ENCODE measurements around the gene RAPGEF1.
"Not testable (repeated sequence)": the region's sequence is repeated elsewhere in the genome, so short reads cannot be mapped to it uniquely, and the experiment has no call there.

RAPGEF1 gene

GRCh38 chr9:131727795-131728545 is 11.9 kb downstream of the RAPGEF1 start:
- DNase-seq (ENCODE audit: low spot score): no peak

DNA sequence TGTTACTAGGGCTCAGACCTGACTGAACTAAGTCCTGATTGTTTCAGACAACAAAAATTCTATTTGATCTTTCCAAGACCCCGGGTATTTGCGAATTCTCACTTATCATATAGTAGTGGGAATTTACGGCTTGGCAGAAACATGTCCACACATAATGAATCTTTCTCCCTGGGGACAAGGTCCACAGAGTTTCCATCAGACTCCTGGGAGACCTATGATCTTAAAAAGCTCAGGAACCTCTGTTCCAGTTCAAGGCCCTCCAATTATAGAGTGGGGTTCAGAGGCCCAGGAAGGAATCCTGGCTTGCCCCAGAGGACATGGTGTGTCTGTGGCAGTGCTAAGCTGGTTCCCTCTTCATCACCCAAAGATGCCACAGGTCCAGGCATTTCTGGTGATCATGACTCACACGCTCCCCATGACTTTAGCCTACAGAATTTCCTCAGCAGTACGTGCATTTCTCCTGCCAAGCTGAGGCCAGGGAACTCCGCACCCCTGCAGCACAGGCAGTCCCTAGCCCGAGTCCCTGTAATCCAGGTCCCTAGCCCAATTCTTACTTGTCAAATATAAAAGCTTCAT is 12.6 kb downstream of the RAPGEF1 start:
- peak; percentile 53 for DNase-seq (ENCODE audit: low spot score)

- DNase-seq (ENCODE audit: low spot score): no peak
Measured at GRCh38 chr9:131724683-131725082, 15.2 kb downstream of the RAPGEF1 start.

GRCh38 chr9:131723632-131724031 is 16.2 kb downstream of the RAPGEF1 start:
- DNase-seq (ENCODE audit: low spot score): no peak

DNA sequence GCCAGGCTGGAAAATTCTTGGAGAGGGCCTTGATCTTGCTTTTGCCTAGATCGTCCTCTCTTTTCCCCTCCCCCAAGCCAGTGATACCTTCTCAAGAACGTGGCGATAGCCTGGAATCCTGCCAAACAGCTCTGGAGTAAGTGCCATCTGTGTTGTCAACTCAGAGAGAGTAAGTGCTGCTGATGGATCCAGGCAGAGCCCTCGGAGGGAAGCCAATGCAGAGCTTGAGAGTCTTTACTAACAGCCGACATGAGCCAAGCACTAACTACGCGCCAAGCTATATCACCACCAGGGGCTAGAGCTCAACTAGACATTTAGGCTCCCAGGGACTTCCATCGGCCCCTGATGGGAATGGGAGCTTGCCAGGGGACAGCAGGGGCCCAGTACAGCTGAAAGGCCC is 17.6 kb downstream of the RAPGEF1 start:
- DNase-seq (ENCODE audit: low spot score): no peak

- DNase-seq (ENCODE audit: low spot score): no peak
Measured at GRCh38 chr9:131721076-131721475, 18.8 kb downstream of the RAPGEF1 start.

DNA sequence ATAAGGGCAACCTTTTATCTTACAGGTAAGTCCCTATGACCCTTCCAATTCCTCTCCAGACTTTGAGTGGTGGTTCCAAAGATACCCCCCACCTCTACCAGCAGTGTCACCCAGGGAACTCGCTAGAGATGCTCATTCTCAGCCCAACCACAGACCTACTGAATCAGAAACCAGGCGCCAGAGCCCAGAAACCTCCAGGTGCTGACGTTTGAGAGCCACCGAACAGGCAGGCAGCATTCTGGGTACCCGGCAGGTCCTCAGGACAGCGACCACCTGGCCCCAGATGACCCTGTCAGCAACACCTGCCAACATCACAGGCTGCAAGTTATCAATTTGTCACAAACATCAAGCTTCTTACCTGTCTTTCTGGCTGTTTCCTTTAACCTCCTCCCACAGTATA is 19.5 kb downstream of the RAPGEF1 start:
- DNase-seq (ENCODE audit: low spot score): no peak

- no peak for DNase-seq (ENCODE audit: low spot score)
Measured at GRCh38 chr9:131719262-131719908, 20.5 kb downstream of the RAPGEF1 start.

- DNase-seq (ENCODE audit: low spot score): no peak
Measured at GRCh38 chr9:131717719-131718460, 22.0 kb downstream of the RAPGEF1 start.

DNA sequence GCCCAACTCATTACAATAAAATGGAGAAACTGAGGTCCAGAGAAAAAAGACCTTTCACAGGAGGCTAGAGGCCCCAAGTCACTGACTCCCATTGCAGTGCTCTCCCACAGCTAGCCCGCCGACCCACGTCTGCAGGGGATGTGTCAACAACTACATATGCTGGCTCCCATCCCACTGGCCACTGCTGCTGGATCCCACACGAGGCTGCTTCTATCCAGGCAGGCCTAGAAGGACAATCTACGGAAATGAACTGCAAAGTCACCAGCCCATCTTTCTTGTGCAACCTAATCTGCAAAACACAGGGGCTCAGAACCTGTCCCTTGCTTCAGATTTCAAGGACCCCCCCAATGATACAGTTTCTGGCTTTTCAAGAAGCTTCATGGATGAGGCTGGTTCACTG is 24.0 kb downstream of the RAPGEF1 start:
- no peak for DNase-seq (ENCODE audit: low spot score)

- no peak for DNase-seq (ENCODE audit: low spot score)
Measured at GRCh38 chr9:131714821-131715220, 25.1 kb downstream of the RAPGEF1 start.

DNA sequence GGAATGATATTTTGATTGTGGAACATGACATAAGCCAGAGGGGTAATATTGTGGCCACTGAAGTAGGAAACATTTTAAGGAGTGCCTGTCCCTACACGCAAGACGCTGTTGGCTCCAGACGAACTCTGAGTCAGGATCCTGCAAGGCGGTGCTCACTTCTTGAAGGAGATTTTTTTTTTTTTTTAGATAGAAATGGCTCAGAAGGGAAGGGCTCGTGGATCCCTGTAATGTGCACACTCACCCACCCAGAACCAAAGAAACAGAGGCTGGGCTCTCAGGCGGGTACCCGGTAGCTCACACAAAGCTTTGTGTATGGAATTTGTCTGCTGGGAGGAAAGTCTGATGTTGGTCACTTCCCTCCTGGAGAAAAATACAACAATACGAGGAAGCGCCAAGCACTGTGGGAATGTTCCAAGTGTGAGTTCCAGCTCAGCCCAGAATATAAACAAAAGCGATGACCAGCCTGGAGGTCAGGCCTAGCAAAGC is 25.7 kb downstream of the RAPGEF1 start:
- peak; percentile 93 for DNase-seq (ENCODE audit: low spot score)

GRCh38 chr9:131713016-131713415 is 26.9 kb downstream of the RAPGEF1 start:
- DNase-seq (ENCODE audit: low spot score): no peak

DNA sequence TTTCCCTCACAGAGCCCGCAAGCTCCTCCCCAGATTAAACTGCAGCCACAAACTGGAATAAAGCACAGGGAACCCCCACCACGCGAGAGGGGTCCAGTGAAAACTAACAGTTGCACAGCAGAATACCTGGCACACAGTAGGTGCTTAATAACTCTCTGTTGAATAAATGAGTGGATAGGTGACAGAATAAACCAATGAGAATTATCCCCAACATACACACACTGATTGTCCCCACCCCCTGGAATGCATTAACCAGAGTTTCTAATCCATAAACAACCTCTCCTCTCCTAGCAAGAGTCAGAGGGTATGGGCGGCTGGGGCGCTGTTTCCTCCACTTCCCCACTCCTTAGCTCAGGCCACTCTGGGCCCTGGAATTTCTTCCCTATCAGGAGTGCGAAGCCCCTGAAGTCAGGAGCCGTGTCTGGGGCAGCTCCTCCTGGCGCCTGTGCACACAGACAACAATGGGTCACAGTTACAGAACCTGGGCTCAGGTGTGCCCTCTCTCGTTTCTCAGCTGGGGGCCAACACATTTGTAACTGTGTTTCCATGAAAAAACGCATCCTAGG is 27.6 kb downstream of the RAPGEF1 start:
- no peak for DNase-seq (ENCODE audit: low spot score)

DNA sequence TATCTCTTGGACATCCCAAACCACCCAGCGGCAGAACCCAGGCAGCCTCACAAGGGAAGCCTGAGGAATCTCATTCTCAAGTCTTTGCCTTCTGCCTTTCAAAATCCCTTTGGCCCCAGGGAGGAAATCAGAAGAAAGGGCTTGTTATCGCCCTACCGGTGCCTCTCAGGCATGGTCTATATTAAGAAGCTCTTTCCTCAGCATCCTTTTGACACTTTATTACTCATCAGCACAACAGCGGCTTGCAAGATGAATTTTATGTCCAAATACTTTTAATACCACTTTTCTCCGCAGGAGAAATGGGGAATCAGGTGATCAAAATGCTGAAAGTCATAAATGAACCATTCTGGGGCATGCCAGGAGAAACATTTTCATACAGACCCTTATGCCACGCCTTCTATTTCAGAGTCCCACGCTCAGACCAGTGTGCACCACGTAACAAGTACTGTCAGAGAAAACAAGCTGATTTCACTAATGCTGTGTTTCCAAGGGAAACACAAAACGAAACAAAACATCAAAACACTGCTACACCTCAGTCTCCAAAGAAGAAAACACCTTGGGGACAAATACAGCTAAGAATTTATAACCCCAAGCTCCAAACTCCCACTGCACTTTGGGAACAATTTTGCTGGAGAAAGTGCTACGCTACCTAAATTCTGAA is 30.0 kb downstream of the RAPGEF1 start:
- peak; percentile 33 for DNase-seq (ENCODE audit: low spot score)

DNA sequence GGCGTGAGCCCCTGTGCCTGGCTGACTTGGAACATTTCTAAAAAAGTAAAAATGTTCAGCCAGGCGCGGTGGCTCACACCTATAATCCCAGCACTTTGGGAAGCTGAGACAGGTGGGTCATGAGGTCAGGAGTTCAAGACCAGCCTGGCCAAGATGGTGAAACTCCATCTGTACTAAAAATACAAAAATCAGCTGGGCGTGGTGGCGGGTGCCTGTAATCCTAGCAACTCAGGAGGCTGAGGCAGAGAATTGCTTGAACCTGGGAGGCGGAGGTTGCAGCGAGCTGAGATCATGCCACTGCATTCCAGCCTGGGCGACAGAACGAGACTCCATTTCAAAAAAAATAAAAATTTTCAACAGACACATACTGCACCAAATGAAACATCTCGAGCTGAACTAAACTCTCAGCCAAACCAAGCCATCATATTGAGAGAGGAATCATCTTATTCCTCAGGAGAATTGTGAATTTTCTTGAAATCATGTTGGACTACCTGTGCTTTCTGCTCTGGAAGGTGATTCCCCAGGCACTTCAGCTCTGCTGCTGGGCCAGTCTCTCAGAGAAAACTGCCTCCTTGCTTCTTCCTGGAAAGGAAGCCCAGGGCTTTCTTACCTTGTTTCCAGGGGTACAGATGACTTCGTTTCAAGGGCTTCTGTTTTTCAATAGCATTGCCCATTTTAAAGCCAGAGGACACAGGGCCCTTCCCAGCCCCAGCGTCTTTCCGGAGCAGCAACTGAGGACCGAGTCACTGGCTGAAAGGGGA is 30.7 kb downstream of the RAPGEF1 start:
- DNase-seq (ENCODE audit: low spot score): not testable (repeated sequence)

DNA sequence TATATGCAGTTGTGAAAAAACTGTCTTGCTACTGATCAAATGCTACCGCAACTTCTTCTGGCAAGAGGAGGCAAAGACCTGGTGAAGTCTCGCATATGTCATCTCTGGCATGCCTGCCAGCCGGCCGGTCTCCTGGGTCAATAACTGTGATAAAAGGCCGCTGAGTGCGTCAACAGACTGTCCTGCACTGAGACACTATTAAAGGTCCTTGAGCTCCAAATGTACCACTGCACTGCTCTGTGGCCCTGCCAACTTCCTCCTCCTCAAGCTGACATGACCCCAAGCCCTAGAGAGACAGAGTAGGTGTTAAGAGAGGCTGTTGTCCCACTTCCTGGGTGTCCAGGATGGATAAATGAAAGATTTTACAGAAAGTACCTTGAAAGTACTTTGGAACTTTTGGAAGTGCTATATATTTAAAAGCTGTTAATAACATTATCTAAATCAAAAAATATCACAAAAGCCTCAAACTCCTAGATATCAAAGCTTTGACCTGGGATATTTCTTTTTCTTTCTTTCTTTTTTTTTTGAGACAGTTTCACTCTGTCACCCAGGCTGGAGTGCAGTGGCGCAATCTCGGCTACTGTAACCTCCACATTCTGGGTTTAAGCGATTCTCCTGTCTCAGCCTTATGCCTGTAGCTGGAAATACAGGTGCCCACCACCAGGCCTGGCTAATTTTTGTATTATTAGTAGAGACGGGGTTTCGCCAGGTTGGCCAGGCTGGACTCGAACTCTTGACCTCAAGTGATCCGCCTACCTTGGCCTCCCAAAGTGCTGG is 31.5 kb downstream of the RAPGEF1 start:
- peak; percentile 36 for DNase-seq (ENCODE audit: low spot score)

DNA sequence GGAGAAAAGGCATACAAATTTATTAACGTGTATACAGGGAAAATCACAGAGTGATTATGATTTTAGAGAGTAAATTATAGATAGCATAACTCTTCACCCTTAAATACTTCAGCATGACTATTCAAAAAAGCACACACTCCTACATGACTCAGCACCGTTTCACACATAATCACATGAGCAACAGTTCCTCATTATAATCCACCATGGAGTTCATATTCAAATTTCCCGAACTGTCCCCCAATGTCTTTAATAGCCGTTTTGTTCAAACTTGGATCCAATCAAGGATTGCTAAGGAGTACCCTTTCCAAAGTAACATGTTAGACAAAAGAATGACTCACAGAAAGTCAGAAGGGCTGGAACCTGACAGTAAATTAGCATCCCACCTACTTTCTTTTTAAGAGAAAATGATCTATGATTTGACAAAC is 32.1 kb downstream of the RAPGEF1 start:
- peak; percentile 65 for DNase-seq (ENCODE audit: low spot score)

DNA sequence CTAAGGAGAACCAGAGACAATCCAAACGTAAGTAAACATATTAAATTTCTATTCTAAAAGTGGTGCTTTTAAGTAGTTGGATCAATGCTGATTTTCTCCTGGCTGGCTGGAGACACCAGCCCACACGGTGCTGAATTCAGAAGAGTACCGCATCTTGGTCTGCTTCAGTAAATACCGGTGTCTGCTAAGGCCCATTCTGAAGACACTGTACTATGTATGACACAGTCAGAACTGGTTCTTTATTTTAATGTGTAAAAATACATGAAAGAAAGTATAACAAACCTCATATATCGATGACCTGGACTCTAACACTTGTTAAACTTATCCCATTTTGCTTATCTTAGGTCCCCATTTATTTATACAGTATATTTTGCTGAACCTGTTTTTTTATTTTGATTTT is 32.8 kb downstream of the RAPGEF1 start:
- DNase-seq (ENCODE audit: low spot score): no peak

DNA sequence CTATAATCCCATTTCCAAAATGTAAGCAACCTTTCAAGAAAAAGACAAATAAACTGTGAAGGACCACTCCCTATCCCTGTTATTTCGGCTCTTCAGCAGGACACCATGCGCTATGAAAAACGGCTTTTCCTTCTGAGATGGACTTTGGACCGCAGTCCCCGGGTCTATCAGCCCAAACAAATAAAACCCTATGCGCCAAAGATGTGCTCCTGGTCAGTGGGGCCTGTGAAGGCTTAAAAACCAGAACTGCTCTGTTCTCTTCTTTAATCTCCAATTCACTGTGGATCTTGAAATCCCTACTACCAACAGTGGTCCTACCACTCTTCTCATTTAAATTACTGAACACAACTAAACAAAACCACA is 33.3 kb downstream of the RAPGEF1 start:
- DNase-seq (ENCODE audit: low spot score): no peak
